Fibroblast of mammary gland (primary cell): Measurements from ENCODE around the gene SLC9B1.
"Not testable (repeated sequence)": the region's sequence is repeated elsewhere in the genome, so short reads cannot be mapped to it uniquely, and the experiment has no call there.

Experiments used
- DNase-seq: peaks from one replicate; pipeline ENCODE4 v3.0.0-alpha.2; 2010; ENCODE audit warnings: low read depth
- H3K4me3 ChIP-seq: 2 replicates; pipeline ENCODE4 v1.5.1; 2011; ENCODE audit warnings: low read depth, mild to moderate bottlenecking, low read length, moderate library complexity; ENCODE audit not compliant: control insufficient read depth
- CTCF ChIP-seq: conservative IDR thresholded peaks from 2 replicates; pipeline ENCODE4 v1.5.1; 2011; ENCODE audit warnings: low read depth, low read length, inconsistent platforms; ENCODE audit not compliant: control insufficient read depth, insufficient read depth

Gene SLC9B1

GRCh38 chr4:103012060-103012459 is 7.4 kb downstream of the SLC9B1 start:
- no peak for TF ChIP-seq CTCF
- DNase-seq: peak; percentile 72
- H3K4me3 ChIP-seq: no peak overlapping the region

GRCh38 chr4:103011378-103012025 is 8.0 kb downstream of the SLC9B1 start:
- no peak for TF ChIP-seq CTCF
- no peak overlapping the region for H3K4me3 ChIP-seq
- peak; percentile 42 for DNase-seq

GRCh38 chr4:103010804-103011203 is 8.7 kb downstream of the SLC9B1 start:
- DNase-seq: no peak
- no peak overlapping the region for H3K4me3 ChIP-seq
- TF ChIP-seq CTCF: no peak

- no peak overlapping the region for H3K4me3 ChIP-seq
- DNase-seq: peak; percentile 83
- TF ChIP-seq CTCF: peak; percentile 83
These were observed 10.4 kb downstream of the SLC9B1 start for GRCh38 chr4:103008875-103009729.

GRCh38 chr4:103002551-103002950 is 17.0 kb downstream of the SLC9B1 start:
- peak; percentile 37 for DNase-seq
- H3K4me3 ChIP-seq: no peak overlapping the region
- no peak for TF ChIP-seq CTCF

GRCh38 chr4:102994803-102995202 is 24.7 kb downstream of the SLC9B1 start:
- TF ChIP-seq CTCF: no peak

GRCh38 chr4:102993985-102994384 is 25.5 kb downstream of the SLC9B1 start:
- not testable (repeated sequence) for DNase-seq, H3K4me3 ChIP-seq

More at GRCh38 chr4:102994803-102995202, 24.7 kb downstream of the SLC9B1 start:
- no peak overlapping the region for H3K4me3 ChIP-seq
- no peak for DNase-seq
